ENCODE results near the gene STK16. TPM values are rescaled to one million over a fixed set of nuclear protein-coding genes. Genes with fewer than 3 reads are reported as not detected.

The STK16 gene
- polyA plus RNA-seq, 3 donors = 16.7 to 40.7 (median 17.8) TPM

DNA sequence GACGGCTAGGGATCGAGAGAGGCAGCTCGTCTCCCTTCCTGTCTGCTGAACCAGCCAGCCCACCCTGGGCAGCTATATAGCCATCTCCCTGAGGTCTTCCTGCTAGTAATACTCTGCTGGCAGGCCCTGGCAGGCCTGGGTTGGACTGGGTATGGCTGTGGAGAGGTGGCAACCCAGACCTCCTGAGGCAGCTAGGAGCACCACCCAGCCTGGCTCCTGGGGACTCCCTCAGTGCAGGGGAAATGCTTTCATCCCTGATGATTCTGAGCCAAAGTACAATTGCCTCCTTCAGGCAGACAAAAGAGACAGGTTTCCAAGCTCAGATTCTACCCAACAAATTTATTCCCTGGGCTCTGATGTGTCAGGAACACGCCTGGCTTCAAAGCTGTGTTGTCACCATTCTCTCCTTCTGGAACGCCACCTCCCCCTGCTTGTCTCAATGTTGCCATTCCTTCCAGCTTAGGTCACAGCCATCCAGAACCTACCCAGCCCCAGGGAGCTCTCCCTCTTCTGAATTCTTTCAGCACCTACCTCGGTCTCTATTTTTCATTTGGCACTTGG lies 29.2 kb downstream of the STK16 start:
- Mint-ChIP-seq H3K27me3 (ENCODE audit: low read depth in 3 of 3) (peaks cover 14 to 23% (median 15%) of the 10 kb centered on the region in 3 donors), H3K27ac (peak overlapping the region in 1 of 7 donors; percentile 35), H3K4me1 (peaks cover 17% of the 10 kb centered on the region), H3K36me3 (no peaks in the 10 kb centered on the region), H3K9me3 (no peaks in the 10 kb centered on the region), H3K4me3 (no peak overlapping the region)
- Histone ChIP-seq H3K9me3 (replicated peaks in 1 of 2; ENCODE audit: control insufficient read depth in 1 of 2, insufficient read depth in 1 of 2, low read length in 2 of 2) (no peaks in the 10 kb centered on the region), H3K36me3 (replicated peaks in 1 of 2; ENCODE audit: control insufficient read depth in 1 of 2, insufficient read depth in 2 of 2, low read length in 2 of 2) (no peaks in the 10 kb centered on the region), H3K4me2 (replicated peaks; ENCODE audit: extremely low read depth, low read length, poor library complexity, severe bottlenecking) (no peak overlapping the region), H3K79me2 (ENCODE audit: insufficient read depth, low read length) (no peaks in the 10 kb centered on the region), H2AFZ (ENCODE audit: insufficient read depth, low read depth, low read length, poor library complexity, severe bottlenecking) (no peak overlapping the region), H3K27me3 (ENCODE audit: control insufficient read depth in 2 of 2, insufficient read depth in 2 of 2, low read length in 2 of 2) (no peaks in the 10 kb centered on the region), H4K20me1 (ENCODE audit: insufficient read depth, low read length) (no peaks in the 10 kb centered on the region), H3K4me3 (replicated peaks in 1 of 3; ENCODE audit: low read depth in 2 of 3, low read length in 3 of 3) (no peak overlapping the region), H3K27ac (ENCODE audit: low read depth in 1 of 2, low read length in 2 of 2) (no peak overlapping the region), H3K4me1 (ENCODE audit: control insufficient read depth in 1 of 2, insufficient read depth in 2 of 2, low read length in 2 of 2) (peaks cover 14 to 17% of the 10 kb centered on the region in 2 donors), H3K9ac (ENCODE audit: insufficient read depth, low read length, poor library complexity, severe bottlenecking) (no peak overlapping the region)
- WGBS (ENCODE audit: insufficient coverage) = 86% methylated on average over 1 of the region's 6 CpGs
- DNase-seq = no peak
- intact Hi-C loops (cut with micrococcal nuclease) = no loop called here
- no peak for TF ChIP-seq CTCF (IDR thresholded peaks at IDR 0.05)

DNA sequence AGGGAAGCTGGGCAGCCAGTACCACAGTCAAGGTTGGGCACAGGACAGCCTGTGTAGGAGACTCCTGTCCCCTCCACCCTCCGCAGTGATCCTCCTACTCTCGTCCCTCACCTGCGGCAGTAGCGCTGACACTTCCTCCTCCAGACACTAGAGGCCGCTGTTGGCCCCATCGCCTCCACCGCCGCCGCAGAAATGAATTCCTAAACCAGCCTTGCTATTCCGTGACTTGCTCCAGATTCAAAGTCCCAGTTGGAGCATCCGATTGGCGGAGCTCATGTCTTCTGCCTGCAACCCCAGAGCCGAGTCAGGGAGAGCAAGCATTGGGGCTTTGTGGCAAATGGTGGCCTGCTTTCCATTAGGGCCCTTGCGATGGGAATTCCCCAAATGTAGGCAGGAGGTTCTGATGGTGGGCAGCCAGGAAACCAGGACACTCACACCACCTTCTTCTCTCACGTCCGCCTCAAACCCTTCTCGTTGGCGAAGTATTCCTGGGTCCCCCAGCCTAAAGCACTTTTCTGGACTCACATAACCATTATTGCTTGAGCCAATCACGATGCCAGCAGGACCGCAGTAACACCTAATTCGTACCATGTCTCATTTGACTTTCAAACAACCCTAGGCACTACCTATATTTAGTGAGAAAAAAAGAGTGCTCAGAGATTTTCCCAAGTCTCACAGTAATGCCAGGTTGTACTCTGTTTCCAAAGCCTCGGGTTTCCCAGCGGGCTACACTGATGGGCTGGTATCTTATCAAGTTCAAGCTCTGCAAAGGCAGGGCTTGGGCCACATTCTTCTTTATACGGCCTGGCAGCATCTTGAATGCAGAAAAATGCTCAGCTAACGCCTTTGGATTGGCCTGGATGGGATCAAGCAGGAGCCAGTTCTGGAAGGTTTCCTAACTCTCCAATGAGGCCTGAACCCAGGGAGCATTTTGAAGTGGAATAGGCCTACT lies 32.7 kb downstream of the STK16 start:
- Histone ChIP-seq H3K27me3 (ENCODE audit: control insufficient read depth in 2 of 2, insufficient read depth in 2 of 2, low read length in 2 of 2) (no peaks in the 10 kb centered on the region), H3K79me2 (ENCODE audit: insufficient read depth, low read length) (peaks cover 5% of the 10 kb centered on the region), H4K20me1 (ENCODE audit: insufficient read depth, low read length) (no peaks in the 10 kb centered on the region), H3K4me3 (replicated peaks in 1 of 3; ENCODE audit: low read depth in 2 of 3, low read length in 3 of 3) (peak overlapping the region in 1 of 3 experiments; percentile 66), H3K4me1 (ENCODE audit: control insufficient read depth in 1 of 2, insufficient read depth in 2 of 2, low read length in 2 of 2) (peaks cover 23 to 31% of the 10 kb centered on the region in 2 donors), H3K4me2 (replicated peaks; ENCODE audit: extremely low read depth, low read length, poor library complexity, severe bottlenecking) (peak overlapping the region; percentile 76), H3K9ac (ENCODE audit: insufficient read depth, low read length, poor library complexity, severe bottlenecking) (peak overlapping the region; percentile 98), H3K9me3 (replicated peaks in 1 of 2; ENCODE audit: control insufficient read depth in 1 of 2, insufficient read depth in 1 of 2, low read length in 2 of 2) (no peaks in the 10 kb centered on the region), H2AFZ (ENCODE audit: insufficient read depth, low read depth, low read length, poor library complexity, severe bottlenecking) (peak overlapping the region; percentile 83), H3K36me3 (replicated peaks in 1 of 2; ENCODE audit: control insufficient read depth in 1 of 2, insufficient read depth in 2 of 2, low read length in 2 of 2) (peaks cover 17 to 27% of the 10 kb centered on the region in 2 donors), H3K27ac (ENCODE audit: low read depth in 1 of 2, low read length in 2 of 2) (peak overlapping the region; percentile 12 to 97)
- intact Hi-C loops (cut with micrococcal nuclease) = loop anchor here (2.0 kb wide), 3 partner anchors 17 to 109 kb away; partner anchors contain the start of gene DNPEP (in 2 of the 2)
- peaks cover 26 to 30% of the 10 kb centered on the region in 2 donors for H3K36me3 Mint-ChIP-seq
- 24% methylated on average over 15 of the region's 25 CpGs for WGBS (ENCODE audit: insufficient coverage)
- peaks cover 0 to 2% (median 0%) of the 10 kb centered on the region in 7 donors for H3K9me3 Mint-ChIP-seq
- H3K4me3 Mint-ChIP-seq = peak overlapping the region; percentile 70 to 84
- peak overlapping the region; percentile 87 to 98 (median 96) for H3K27ac Mint-ChIP-seq
- peaks cover 29% of the 10 kb centered on the region for H3K4me1 Mint-ChIP-seq
- peak; percentile 98 for TF ChIP-seq CTCF (IDR thresholded peaks at IDR 0.05)
- H3K27me3 Mint-ChIP-seq (ENCODE audit: low read depth in 3 of 3) = peaks cover 2 to 10% (median 9%) of the 10 kb centered on the region in 3 donors
- peak; percentile 55 to 77 (median 68) for DNase-seq
